NCI-H226 (cell line): ENCODE measurements around the gene SH3BGRL2.
"Not testable (repeated sequence)": the region's sequence is repeated elsewhere in the genome, so short reads cannot be mapped to it uniquely, and the experiment has no call there.

Experiments
- DNase-seq: peaks from one replicate; pipeline ENCODE4 v3.0.0-alpha.2; 2015

SH3BGRL2 gene

DNA sequence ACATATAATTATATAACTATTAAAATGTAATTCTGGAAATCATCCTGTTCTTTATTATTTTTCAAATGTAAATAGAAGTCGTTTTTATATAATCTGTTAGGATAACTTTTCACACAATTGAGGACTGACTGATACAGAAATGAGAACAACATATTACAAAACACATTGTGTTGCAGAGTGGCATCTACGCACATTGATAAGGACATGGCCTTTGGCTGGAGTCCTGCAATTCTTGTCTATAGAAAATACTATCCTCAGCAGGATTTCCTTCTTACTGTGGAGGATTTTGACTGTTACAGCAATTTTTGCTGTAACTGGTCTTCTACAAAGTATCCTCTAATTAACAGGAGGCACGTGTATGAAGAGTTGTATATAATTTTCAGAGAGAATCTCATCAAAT is 19.8 kb downstream of the SH3BGRL2 start:
- no peak for DNase-seq

DNA sequence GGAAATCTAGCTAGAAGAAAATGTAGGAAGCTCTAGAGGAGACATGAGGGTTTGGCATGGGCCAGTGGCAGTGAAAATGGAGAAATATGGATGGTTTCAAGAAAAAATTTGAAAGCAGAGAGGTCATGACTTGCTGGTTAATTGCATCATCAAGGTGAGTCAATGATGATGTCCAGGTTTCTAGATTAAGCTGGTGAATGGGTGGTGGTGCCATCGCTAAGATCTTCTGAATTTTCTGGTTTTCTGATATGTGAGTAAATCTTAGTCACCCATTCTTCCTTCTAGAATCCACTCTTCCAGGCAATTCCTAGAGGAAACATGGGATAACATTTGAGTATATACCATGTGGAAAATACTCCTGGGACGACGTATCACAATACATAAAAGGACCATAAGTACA is 25.0 kb downstream of the SH3BGRL2 start:
- no peak for DNase-seq

DNA sequence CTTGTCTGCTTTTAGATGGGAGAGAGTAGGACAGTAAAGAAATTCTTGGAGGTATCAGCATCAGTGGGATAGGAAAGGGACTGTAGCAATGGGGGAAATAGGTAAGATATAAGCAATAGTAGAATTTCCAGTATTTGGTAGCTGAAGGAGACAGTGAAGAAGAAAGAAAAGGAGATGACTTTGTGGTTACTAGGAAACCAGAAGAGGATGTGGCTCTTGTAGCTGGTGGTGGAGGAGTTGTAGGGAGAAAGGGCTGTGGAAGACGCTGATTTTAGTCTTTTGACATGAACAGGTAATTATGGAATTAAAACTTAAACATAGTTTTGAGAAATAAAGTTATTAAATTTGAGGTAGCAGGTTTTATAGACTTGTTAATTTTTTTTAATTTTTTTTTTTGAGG is 26.1 kb downstream of the SH3BGRL2 start:
- DNase-seq = no peak

DNA sequence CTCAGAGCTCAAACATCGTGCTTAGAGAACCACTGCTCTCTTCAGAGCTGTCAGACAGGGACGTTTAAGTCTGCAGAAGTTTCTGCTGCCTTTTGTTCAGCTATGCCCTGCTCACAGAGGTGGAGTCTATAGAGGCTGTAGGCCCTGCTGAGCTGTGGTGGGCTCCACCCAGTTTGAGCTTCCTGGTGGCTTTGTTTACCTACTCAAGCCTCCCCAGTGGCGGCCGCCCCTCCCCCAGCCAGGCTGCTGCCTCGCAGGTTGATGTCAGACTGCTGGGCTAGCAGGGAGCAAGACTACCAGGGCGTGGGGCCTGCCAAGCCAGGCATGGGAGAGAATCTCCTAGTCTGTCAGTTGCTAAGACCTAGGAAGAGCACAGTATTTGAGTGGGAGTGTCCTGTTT is 32.5 kb downstream of the SH3BGRL2 start:
- DNase-seq = not testable (repeated sequence)

DNA sequence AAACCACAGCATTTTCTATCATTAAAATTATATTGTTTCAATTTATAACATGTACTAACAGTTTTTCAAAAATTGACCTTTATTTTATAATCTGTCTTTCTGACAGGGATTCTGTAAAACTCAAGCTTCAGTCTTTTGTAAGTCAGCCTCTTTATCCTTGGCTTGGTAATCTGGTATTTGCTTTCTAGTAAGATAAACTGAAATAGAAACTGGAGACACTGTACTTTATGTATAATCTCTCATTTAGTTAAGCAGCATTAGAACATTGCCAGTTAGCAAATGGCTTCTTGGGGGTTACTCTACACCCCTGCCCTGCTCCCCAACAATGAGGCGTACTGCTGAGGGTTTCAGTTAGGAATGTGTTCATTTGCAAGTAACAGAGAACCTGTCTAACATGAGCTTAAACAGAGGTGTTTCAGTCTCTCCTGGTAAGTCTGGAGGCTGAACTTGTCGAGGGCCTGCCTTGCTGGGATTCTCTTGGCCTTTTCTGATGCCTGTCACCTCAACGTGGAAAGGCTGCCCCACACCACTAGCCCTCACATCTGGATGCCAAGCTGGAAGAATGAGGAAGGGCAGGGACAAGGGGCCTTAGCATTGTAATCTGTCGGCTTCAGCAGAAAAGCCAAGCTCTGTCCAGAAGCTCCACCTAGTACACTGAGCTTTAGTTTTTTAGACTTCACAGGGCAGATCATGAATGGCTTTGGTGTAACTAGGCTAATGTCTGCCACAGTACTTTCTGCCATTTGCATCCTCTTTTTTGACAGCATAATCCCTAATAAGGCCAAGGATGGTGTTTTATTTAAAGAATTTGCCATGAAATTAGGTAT is 34.8 kb downstream of the SH3BGRL2 start:
- no peak for DNase-seq

DNA sequence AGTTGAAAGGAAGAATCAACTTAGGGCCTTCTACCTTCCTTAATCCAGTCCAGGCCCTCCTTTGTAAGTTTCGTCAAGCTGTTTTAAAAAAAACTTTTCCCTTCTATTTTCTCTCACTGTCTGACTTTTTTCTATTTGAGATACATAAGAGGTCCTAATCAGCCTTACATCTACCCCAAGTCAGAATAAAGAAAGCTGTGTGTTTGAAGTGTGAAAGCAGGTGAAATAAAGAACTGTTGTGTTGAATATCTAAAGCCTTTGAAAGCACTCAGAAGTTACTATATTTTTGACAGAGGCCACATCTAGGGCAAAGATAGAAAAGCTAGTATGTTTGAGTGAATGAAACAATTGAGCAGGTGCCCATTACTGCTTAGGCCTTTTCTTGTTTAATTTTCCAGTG is 35.5 kb downstream of the SH3BGRL2 start:
- DNase-seq = no peak

DNA sequence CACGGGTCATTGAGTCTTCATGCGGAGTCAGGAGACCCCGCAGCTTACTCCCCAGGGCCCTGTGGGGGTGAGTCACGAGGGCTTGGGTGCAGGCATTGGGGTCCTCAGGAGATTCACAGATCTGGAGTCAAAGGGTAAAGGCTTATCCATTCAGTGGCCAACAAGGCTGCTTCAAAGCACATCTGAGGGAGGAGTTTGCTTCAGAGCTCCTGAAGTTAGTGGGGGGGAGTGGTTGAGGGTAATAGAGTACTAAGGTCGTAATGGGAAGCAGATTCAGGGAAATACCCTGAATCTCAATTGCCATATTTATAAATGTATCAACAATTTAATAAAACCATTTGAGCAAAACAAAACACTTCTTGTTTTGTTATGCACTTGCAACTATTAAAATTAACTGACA is 37.3 kb downstream of the SH3BGRL2 start:
- DNase-seq = no peak

DNA sequence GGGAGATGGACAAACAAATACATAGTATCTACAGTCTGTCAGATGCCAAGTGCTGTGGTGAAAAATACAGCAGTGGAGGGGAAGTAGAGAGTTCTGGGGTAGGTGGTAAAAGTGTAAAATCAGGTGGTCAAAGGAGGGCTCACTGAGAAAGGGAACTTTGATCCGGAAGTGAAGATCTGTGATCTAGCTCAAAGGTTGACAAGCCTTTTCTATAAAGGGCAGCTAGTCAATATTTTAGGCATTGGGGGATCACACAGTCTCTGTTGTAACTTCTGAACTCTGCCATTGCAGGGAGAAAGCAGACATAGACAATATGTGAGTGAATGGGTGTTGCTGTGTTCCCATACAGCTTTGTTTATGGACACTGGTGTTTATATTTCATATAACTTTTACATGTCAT is 38.6 kb downstream of the SH3BGRL2 start:
- no peak for DNase-seq

DNA sequence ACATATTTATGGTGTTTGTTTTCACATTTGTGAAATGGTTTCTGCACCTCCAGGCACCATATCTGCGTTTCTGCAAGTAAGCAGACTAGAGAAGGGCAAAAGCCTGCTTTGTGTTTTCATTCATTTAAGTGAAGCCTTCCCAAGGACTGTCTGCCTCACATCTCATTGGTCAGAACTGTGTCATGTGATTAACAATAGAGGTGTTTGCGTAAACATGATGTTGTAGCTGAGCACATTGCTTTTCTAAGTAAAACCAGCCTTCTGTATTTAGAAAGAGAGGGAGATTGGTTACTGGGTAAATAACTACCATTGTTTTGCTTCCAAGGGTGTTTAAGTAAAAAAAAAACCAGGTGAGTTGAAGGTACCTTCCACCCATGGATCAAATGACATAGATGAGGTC is 39.7 kb downstream of the SH3BGRL2 start:
- DNase-seq = no peak

DNA sequence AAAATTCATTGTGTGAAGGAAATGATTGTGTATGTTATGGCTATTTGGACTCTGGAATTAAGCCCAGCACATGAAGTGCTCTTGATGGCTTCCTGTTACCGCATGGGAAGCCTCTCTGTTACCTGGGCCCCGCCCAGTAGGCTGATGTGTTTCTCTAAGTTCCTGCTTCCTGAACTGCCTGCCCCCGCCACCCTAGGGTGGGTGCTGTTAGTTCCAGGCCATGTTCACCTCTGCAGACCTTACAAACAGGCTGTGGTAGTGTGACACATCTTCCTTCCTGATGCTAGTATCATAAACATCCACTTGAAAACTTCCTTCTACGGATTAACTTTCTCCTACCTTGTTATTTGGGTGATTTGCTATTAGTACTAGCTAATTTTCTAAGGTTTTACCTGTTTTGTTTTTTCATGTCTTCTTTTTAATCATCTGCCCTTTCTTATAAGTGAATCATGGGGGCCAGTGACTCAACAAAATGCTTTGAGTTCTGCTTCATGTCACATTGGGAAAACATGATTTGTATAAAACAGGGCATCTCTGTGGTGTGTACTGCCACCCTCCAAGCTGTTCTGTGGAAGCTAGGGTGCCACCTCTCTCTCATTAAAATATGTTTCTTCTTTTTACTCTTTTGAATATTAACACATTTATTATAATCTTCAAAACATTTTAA is 40.6 kb downstream of the SH3BGRL2 start:
- DNase-seq = no peak

DNA sequence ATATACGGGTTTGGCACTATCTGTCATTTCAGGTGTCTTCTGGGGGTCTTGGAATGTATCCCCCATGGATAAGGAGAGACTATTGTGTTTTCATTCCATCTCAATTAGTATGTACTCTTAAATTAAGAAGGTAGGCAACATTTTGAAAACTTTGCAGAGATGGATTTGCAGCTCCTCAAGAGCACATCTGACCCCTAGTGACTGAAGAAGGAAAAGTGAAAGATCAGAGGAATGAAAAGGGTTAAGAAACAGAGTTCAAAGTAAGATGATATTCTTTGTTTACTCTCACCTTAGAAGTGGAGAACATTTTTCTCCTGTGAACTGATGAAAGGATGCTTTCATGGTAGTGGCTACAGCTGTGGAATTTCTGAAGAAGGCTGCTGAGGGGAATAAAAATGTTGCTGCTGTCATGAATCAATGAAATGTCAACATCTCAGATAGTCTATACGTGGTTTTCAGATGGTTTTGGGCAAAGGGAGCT is 41.5 kb downstream of the SH3BGRL2 start:
- peak; percentile 14 for DNase-seq

DNA sequence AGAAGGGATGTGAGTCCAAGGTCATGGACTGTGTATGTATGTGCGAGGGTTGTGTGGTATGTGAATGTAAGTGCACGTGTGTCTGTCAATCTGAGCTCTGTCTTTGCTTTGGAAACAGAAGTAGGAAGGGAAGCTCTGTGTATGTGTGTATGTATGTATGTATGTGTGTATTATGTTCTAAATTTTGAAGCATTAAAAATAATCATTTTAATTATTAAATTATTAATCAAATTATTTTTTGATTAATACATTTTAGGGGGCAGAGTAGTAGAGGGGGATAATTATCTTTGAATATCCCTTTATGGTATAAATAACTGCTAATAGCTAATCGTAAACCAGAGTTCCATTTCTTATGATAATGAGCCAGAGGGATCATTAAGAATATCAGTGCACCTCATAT is 42.8 kb downstream of the SH3BGRL2 start:
- DNase-seq = no peak

DNA sequence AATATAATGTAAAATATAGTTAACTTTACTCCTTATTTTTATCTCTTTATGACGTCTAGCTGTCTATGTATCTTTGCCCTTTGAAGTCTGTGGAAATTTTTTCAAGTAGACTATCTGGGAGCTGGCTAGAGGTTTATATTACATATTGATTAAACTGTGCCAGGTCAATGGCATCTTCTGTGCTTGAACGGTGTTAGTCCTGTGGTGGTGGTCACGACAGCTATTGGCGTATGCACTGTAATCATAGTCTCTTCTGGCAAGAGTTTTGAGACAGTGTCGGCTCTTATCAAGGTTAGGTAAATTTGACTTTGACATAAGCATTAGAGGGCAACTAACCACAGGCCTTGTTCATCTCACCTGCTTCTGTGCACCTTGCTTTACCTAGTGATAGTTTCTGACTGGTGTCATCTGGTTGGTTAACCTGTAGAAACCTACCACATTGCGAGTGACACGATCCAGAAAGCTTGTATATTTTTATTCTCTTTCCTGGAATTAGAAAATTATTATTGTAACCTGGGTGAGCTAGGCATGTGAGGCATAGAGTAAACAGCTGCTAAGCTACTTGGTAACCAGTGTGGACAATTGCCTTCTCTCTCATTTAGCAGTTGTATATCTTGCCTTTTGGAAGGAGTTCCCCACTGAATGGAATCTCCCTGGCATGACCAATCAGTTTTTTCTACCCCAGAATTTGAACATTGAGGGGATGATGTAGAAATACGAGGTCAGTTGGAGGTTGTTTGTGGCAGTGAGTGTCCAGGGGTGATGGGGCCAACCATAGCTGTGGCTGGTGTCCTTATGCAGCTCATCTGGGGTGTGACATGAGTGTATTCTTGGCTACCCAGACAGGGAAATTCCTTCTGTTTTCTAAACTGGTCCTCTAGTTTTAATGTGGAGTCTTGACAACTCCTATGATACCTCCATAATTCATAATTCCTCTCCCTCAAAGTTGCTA is 45.9 kb downstream of the SH3BGRL2 start:
- no peak for DNase-seq

DNA sequence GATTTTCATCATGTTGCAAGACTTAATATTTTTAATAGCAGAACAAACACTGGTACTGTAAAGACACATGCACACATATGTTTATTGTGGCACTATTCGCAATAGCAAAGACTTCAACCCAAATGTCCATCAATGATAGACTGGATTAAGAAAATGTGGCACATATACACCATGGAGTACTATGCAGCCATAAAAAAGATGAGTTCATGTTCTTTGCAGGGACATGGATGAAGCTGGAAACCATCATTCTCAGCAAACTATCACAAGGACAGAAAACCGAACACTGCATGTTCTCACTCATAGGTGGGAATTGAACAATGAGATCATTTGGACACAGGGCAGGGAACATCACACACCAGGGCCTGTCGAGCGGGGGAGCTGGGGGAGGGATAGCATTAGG is 51.6 kb downstream of the SH3BGRL2 start:
- not testable (repeated sequence) for DNase-seq

DNA sequence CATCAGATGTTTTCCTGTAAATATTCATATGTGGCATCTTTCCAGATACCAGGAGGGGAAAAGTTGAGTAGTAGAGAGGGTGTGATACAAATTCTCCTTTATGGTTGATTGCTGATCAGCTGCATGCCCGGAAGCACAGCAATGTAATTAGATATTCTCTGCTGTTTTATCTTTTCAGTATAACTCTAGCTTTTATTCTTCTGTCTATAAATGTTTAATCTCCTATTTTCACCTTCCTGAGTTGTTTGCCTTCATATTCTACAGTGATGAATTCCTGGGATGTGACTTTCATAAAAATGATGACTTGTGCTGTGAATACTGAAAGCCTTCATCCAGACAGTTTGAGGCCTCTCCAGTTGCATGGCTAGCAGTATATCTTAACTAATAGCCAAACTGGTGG is 53.7 kb downstream of the SH3BGRL2 start:
- DNase-seq = no peak

DNA sequence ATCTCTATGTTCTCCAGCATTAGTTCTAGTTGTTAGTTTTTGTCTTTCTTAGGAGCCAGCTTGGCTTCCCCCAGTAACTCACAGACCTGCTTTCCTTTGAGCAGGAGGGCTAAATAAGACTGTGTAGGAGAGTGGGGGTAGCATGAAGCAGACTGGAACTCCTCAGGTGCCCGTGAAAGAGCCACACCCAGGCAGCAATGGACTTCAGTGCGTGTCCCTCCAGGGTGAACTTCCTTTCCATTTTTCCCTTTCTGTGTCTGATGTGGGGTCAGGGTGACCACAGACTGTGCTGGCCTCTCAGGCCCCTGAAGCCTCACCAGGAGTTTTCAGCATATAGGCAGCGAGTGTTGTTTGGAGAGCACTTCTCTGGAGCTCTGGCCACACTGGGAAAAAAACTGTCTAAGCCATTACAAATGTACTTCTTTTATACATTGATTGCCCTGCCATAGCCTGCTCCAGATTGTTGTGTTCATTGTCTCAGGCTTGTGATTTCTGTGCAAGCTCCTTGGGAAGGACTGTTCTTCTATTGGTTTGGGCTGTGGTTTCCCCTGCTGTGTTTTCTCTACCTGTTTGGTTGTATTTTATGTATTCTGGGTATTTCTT is 55.7 kb downstream of the SH3BGRL2 start:
- DNase-seq = no peak

DNA sequence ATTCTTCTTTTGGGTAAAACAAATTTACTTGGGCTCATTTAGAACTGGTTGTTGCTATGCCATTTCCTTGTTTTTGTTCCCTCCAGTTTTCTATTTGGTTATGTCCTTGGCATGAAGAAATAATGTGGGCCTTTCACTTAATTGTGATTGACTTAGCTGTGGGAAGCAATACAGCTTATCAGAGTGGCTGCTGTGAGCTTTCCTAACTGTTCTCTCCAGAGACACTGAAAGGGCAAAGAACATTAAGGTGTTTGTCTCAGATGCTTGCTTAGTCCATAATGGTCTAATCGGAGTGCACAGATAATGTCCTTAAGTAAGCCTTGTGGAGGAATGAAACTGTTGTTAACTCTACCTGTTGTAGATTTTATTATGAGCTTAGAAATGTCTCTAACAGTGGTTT is 56.6 kb downstream of the SH3BGRL2 start:
- no peak for DNase-seq

DNA sequence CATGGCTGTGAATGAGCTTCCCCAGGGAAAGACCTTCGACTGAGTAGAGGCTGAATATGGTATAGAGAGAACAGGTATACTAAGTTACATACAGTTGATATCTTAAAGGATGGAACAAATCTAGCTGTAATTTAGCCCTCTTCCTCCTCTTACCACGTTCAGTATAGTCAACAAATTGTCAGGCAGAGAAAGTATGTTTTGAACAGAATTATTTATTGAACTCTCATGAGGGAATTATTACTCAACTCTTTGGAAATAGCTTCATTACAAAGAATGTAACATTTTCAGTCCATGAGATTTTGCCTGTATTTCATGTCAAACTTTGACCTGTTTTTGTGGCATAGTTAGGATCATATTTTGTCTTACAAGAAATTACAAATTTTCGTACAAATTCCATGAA is 63.0 kb downstream of the SH3BGRL2 start:
- DNase-seq = no peak

DNA sequence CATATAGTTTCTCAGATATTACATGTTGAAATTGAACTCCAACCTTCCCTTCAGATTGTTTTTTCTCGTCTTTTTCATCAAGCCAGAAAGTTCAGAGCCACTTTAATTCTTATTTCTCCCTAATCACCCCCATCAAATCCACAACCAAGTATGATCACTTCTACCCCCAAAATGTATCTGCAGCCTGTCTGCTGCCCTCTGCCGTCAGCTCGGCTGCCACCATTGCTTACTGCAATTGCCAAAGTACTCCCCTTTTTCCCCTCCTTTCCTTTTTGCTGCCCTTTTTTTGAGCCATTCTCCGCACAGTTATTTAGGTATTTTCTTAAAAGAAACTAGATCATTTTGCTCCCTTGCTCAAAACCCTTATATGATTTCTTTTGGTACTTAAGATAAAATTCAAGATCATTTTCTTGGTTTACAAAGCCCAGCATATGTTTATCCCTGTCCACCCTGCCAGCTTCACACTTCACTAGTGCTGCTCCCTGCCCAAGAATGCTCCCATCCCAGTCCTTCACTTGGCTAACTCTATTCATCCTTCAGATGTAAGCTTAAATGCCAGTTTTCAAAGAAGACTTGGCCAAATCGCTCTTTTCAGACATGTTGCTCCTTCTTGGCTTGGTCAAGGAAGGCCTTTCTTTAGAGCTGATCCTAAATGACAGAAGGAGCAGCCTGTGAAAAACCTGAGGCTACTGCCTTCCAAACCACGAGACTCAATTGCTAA is 63.7 kb downstream of the SH3BGRL2 start:
- DNase-seq = no peak

DNA sequence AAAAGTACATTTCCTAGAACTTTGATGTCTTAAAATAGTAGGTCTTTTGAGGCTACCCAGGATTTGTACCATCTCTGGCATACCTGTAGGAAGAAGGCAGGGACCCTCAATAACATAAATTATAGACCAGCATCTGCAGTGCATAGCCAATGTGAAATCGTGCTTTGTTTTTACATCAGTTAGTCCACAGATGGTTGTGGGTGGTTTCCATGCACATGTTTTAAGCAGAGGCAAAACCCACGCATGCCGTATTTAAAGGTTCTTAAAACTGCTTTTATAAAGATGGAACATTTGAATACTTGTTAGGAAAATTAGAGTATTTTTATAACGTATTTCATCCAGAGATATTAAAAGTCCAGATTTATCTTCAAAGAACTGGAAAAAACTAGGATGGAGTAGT is 66.3 kb downstream of the SH3BGRL2 start:
- no peak for DNase-seq

DNA sequence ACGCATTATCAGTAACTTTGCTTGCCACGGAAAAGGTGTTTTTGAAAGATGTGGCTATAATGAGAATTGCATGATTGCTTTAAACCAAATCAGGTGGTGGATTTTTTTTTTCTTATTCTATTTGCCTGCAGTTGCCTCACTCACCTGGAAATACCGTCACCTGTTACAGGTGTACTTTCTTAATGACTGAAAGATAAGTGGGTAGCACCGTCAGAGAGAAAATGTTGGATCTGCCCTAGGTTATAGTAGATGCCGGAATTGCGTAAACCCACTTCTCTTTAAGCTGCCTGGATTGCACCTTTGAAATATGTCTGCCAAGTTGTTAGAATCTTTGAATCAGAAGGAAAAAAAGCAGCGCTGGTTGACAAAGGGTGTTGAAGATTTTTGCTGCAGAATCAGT is 68.5 kb downstream of the SH3BGRL2 start:
- DNase-seq = no peak

DNA sequence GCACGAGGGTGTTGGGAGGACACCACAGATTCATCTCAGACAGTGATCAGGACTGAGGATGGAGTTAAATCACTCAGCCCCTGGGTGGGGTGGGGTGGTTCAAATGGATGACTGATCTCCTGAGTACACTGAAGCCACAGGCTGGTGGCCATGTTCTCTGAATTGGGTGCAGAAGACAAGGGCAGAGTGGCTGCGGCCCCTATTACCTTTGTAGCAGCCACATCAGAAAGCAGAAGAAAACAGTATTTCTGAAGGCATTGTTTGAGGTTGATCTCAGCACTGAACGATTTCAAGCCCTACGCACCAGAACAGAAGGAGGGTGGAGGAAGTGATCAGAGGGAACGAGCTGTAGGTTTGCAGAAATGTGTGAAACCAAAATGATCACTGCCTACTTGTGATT is 71.6 kb downstream of the SH3BGRL2 start:
- DNase-seq = no peak
